ENCODE data around the gene KLF3.

Gene KLF3

DNA sequence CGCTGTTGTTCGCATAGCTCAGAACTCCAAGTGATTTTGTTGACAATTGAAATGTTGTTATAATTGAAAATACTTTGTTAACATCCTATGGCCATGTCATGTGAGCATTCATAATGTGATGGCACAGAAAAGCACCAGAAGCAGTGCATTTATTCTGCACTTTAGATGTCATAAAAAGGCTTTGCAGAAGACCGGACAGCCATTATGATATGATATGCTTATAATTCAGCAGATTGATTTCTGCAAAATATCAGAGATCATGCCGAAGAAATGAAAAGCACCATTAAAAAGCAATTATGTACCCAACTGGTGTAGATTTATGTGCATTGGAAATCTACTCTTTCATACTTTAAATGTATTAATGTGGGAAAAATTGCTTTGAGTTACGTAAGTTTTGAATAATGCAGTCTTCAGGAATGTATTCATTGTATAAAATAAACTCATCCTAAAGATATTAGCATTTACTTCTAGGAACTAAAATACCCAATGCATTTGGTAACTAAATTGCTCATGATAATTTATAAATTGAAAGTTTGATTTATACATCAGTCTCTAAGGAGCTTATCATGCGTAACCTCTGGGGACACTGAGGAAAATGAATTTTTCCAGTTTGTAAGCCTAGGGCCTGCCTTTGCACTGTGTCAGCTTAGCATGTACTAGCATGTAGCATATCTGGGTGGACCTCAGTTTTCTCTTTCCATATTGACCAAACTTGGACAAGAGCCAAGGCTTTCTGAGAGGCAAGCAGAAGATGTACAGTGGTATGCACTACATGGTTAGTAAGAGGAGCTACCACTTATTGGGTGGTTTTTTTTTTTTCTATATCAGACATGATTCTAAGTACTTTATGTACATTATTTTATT, 75.2 kb downstream of the KLF3 start:
- ChIA-PET POLR2A (no interaction called here), CTCF (no interaction called here)
- TF ChIP-seq FOXK2 (IDR thresholded peaks at IDR 0.05): no peak
- no peak for TF ChIP-seq FOXA1 (IDR thresholded peaks at IDR 0.05)
- no peak for DNase-seq (ENCODE audit: extremely low spot score)

GRCh38 chr4:38740303-38740702, 76.3 kb downstream of the KLF3 start:
- ChIA-PET CTCF (no interaction called here), POLR2A (no interaction called here)
- no peak for DNase-seq (ENCODE audit: extremely low spot score)
- no peak for TF ChIP-seq SUZ12 (IDR thresholded peaks at IDR 0.05)
- no peak for TF ChIP-seq NFRKB (IDR thresholded peaks at IDR 0.05)
- no peak for TF ChIP-seq CTBP1 (IDR thresholded peaks at IDR 0.05; ENCODE audit: borderline replicate concordance)
- no peak for TF ChIP-seq FOXM1 (IDR thresholded peaks at IDR 0.05; ENCODE audit: borderline replicate concordance)
- no peak for TF ChIP-seq ARNT (IDR thresholded peaks at IDR 0.05)
- no peak for TF ChIP-seq PKNOX1 (IDR thresholded peaks at IDR 0.05)
- no peak for TF ChIP-seq HDGF (IDR thresholded peaks at IDR 0.05; ENCODE audit: borderline replicate concordance)
- TF ChIP-seq TARDBP (IDR thresholded peaks at IDR 0.05): no peak
- no peak for TF ChIP-seq FOXK2 (IDR thresholded peaks at IDR 0.05)
- TF ChIP-seq ELF4 (IDR thresholded peaks at IDR 0.05): no peak
- no peak for TF ChIP-seq BHLHE40 (IDR thresholded peaks at IDR 0.05; ENCODE audit: borderline replicate concordance)
- TF ChIP-seq FOXA1 (IDR thresholded peaks at IDR 0.05): no peak
- no peak for TF ChIP-seq L3MBTL2 (conservative IDR thresholded peaks at IDR 0.05)
- no peak for TF ChIP-seq ZNF384 (IDR thresholded peaks at IDR 0.05)
- TF ChIP-seq LEF1 (IDR thresholded peaks at IDR 0.05; ENCODE audit: borderline replicate concordance): no peak
- TF ChIP-seq SP1 (IDR thresholded peaks at IDR 0.05): no peak

GRCh38 chr4:38743866-38744265, 79.9 kb downstream of the KLF3 start:
- TF ChIP-seq BHLHE40 (IDR thresholded peaks at IDR 0.05; ENCODE audit: borderline replicate concordance): no peak
- TF ChIP-seq ELF4 (IDR thresholded peaks at IDR 0.05): no peak
- no peak for TF ChIP-seq SP1 (IDR thresholded peaks at IDR 0.05)
- TF ChIP-seq NFRKB (IDR thresholded peaks at IDR 0.05): no peak
- no peak for TF ChIP-seq FOXM1 (IDR thresholded peaks at IDR 0.05; ENCODE audit: borderline replicate concordance)
- TF ChIP-seq ARNT (IDR thresholded peaks at IDR 0.05): no peak
- no peak for TF ChIP-seq FOXA1 (IDR thresholded peaks at IDR 0.05)
- no peak for TF ChIP-seq TARDBP (IDR thresholded peaks at IDR 0.05)
- TF ChIP-seq ZNF384 (IDR thresholded peaks at IDR 0.05): no peak
- TF ChIP-seq HDGF (IDR thresholded peaks at IDR 0.05; ENCODE audit: borderline replicate concordance): no peak
- TF ChIP-seq CTBP1 (IDR thresholded peaks at IDR 0.05; ENCODE audit: borderline replicate concordance): no peak
- no peak for TF ChIP-seq L3MBTL2 (conservative IDR thresholded peaks at IDR 0.05)
- TF ChIP-seq SUZ12 (IDR thresholded peaks at IDR 0.05): no peak
- TF ChIP-seq PKNOX1 (IDR thresholded peaks at IDR 0.05): no peak
- TF ChIP-seq LEF1 (IDR thresholded peaks at IDR 0.05; ENCODE audit: borderline replicate concordance): no peak
- TF ChIP-seq FOXK2 (IDR thresholded peaks at IDR 0.05): no peak
- CTCF ChIA-PET: interaction anchor here (0.6 to 1.3 kb wide), 2 partner anchors 14 to 16 kb away, joined by 4 read pairs; no protein-coding TSS in a partner anchor
- POLR2A ChIA-PET: no interaction called here
- no peak for DNase-seq (ENCODE audit: extremely low spot score)

GRCh38 chr4:38745881-38746280, 81.9 kb downstream of the KLF3 start:
- DNase-seq (ENCODE audit: extremely low spot score): no peak
- POLR2A ChIA-PET: interaction anchor here (0.7 kb wide), 1 partner anchor 463 kb away, joined by 3 read pairs; no protein-coding TSS in a partner anchor
- no peak for TF ChIP-seq LEF1 (IDR thresholded peaks at IDR 0.05; ENCODE audit: borderline replicate concordance)
- no peak for TF ChIP-seq SP1 (IDR thresholded peaks at IDR 0.05)
- no peak for TF ChIP-seq NFRKB (IDR thresholded peaks at IDR 0.05)
- CTCF ChIA-PET: no interaction called here

DNA sequence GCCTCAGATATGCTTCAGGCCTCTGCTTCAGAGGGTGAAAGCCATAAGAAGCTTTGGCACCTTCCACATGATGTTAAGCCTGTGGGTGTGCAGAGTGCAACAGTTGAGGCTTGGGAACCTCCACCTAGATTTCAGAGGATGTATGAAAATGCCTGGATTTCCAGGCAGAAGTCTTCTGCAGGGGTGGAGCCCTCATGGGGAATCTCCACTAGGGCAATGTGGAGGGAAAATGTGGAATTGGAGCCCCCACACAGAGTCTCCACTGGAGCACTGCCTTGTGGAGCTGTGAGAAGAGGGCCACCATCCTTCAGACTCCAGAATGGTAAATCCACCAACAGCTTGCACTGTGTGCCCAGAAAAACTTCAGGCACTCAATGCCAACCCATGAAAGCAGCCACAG, 83.6 kb downstream of the KLF3 start:
- TF ChIP-seq CTBP1 (IDR thresholded peaks at IDR 0.05; ENCODE audit: borderline replicate concordance) (no peak), FOXK2 (IDR thresholded peaks at IDR 0.05) (no peak), L3MBTL2 (conservative IDR thresholded peaks at IDR 0.05) (no peak), SUZ12 (IDR thresholded peaks at IDR 0.05) (no peak), FOXM1 (IDR thresholded peaks at IDR 0.05; ENCODE audit: borderline replicate concordance) (no peak), HDGF (IDR thresholded peaks at IDR 0.05; ENCODE audit: borderline replicate concordance) (no peak), ARNT (IDR thresholded peaks at IDR 0.05) (no peak), FOXA1 (IDR thresholded peaks at IDR 0.05) (no peak), NFRKB (IDR thresholded peaks at IDR 0.05) (no peak), BHLHE40 (IDR thresholded peaks at IDR 0.05; ENCODE audit: borderline replicate concordance) (no peak), SP1 (IDR thresholded peaks at IDR 0.05) (no peak), LEF1 (IDR thresholded peaks at IDR 0.05; ENCODE audit: borderline replicate concordance) (no peak), ZNF384 (IDR thresholded peaks at IDR 0.05) (no peak), TARDBP (IDR thresholded peaks at IDR 0.05) (no peak), PKNOX1 (IDR thresholded peaks at IDR 0.05) (no peak), ELF4 (IDR thresholded peaks at IDR 0.05) (no peak)
- ChIA-PET CTCF (no interaction called here), POLR2A (no interaction called here)
- DNase-seq (ENCODE audit: extremely low spot score): no peak

GRCh38 chr4:38749336-38749735, 85.3 kb downstream of the KLF3 start:
- CTCF ChIA-PET: no interaction called here
- DNase-seq (ENCODE audit: extremely low spot score): no peak
- POLR2A ChIA-PET: no interaction called here

More at GRCh38 chr4:38749336-38749735, 85.3 kb downstream of the KLF3 start:
- TF ChIP-seq NFRKB (IDR thresholded peaks at IDR 0.05): no peak
- TF ChIP-seq L3MBTL2 (conservative IDR thresholded peaks at IDR 0.05): no peak
- no peak for TF ChIP-seq HDGF (IDR thresholded peaks at IDR 0.05; ENCODE audit: borderline replicate concordance)
- no peak for TF ChIP-seq SP1 (IDR thresholded peaks at IDR 0.05)
- TF ChIP-seq ZNF384 (IDR thresholded peaks at IDR 0.05): no peak
- no peak for TF ChIP-seq TARDBP (IDR thresholded peaks at IDR 0.05)
- TF ChIP-seq LEF1 (IDR thresholded peaks at IDR 0.05; ENCODE audit: borderline replicate concordance): no peak
- TF ChIP-seq ELF4 (IDR thresholded peaks at IDR 0.05): no peak
- no peak for TF ChIP-seq ARNT (IDR thresholded peaks at IDR 0.05)
- TF ChIP-seq FOXK2 (IDR thresholded peaks at IDR 0.05): no peak
- TF ChIP-seq FOXA1 (IDR thresholded peaks at IDR 0.05): no peak
- no peak for TF ChIP-seq BHLHE40 (IDR thresholded peaks at IDR 0.05; ENCODE audit: borderline replicate concordance)
- TF ChIP-seq CTBP1 (IDR thresholded peaks at IDR 0.05; ENCODE audit: borderline replicate concordance): no peak
- no peak for TF ChIP-seq PKNOX1 (IDR thresholded peaks at IDR 0.05)

All from HEK293T (cell line).